Lower leg skin (tissue), 3 donors: Measurements from ENCODE around the gene TMEM87B.

Source experiments
- POLR2A ChIP-seq, 2 donors: fragments of 450-650 bp; IDR thresholded peaks; one replicate each; pipeline ENCODE4 v1.6.1; 2016 to 2017; ENCODE audit warnings: antibody characterized with exemption in 2 of 2, mild to moderate bottlenecking in 1 of 2, moderate library complexity in 1 of 2
- TF ChIP-seq, protein P1 (sequence below), 3 donors: fragments of 450-650 bp; IDR thresholded peaks; one replicate each; pipeline ENCODE4 v1.5.1; 2016; ENCODE audit warnings: antibody characterized with exemption in 3 of 3, mild to moderate bottlenecking in 3 of 3, moderate library complexity in 2 of 3

DNA sequence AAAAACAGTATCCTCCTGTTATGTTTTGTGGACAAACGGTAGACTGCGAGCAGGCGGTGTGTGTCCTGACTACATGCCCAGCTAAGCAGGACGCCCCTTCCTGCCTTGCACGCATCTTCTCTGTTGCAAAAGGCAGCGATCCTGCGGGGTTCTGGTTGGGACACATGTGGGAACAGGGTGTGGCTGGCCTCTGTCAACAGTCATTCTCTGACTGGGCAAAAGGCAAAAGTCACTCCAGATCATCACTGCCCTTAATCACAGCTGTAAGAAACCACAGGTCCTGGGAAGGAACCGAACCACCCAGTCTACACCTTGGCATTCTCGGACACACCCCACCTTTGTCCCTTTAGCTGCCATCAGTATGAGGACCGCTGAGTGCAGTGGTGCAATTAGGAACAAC, 44.3 kb upstream of the TMEM87B start:
- TF ChIP-seq, protein P1, sequence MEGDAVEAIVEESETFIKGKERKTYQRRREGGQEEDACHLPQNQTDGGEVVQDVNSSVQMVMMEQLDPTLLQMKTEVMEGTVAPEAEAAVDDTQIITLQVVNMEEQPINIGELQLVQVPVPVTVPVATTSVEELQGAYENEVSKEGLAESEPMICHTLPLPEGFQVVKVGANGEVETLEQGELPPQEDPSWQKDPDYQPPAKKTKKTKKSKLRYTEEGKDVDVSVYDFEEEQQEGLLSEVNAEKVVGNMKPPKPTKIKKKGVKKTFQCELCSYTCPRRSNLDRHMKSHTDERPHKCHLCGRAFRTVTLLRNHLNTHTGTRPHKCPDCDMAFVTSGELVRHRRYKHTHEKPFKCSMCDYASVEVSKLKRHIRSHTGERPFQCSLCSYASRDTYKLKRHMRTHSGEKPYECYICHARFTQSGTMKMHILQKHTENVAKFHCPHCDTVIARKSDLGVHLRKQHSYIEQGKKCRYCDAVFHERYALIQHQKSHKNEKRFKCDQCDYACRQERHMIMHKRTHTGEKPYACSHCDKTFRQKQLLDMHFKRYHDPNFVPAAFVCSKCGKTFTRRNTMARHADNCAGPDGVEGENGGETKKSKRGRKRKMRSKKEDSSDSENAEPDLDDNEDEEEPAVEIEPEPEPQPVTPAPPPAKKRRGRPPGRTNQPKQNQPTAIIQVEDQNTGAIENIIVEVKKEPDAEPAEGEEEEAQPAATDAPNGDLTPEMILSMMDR (IDR thresholded peaks at IDR 0.05), result no peak
- TF ChIP-seq POLR2A (IDR thresholded peaks at IDR 0.05), result no peak
